Femur (tissue), 1 donor: ENCODE results near the gene TGFBR1.
"Not testable (repeated sequence)": the region's sequence is repeated elsewhere in the genome, so short reads cannot be mapped to it uniquely, and the experiment has no call there.

ENCODE experiments used
- DNase-seq: peaks from one replicate; pipeline ENCODE4 v3.0.0-alpha.2; 2017

The TGFBR1 gene

GRCh38 chr9:99192786-99193465 lies 88.0 kb downstream of the TGFBR1 start:
- no peak for DNase-seq

GRCh38 chr9:99193466-99193821 lies 88.5 kb downstream of the TGFBR1 start:
- DNase-seq: no peak

DNA sequence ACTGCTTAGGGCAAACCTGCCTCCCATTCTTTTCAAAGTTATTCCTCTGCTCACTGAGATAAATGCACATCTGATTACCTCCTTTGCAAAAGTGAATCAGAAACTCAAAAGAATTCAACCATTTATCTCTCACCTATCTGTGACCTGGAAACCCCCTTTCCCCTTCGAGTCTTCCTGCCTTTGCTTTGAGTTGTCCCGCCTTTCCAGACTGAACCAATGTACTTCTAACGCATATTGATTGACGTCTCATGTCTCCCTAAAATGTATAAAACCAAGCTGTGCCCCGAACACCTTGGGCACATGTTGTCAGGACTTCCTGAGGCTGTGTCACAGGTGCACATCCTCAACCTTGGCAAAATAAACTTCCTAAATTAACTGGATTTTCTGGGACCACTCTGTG lies 91.6 kb downstream of the TGFBR1 start:
- not testable (repeated sequence) for DNase-seq

DNA sequence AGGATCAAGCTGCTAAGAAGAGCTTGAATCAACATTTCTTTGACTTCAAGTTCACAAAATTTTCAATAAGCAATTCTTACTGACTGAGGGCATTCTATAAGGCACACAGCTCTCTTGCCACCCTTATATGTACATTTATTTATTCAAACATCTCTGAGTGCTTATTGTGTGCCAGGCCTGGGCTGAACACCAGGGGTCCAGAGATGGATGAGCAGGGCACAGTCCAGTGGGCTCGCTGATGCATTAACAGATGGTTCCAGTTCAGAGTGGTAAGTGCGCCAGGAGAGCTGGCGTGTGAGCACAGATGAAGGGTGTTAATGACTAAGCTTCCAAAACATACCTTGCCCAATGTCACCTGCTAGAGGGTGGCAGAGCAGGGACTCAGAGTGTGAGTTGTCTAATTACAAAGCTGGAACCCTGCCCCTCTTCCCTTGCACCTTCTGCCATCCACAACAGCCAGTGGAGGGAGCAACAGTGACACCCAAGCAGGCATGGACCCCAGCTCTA lies 92.3 kb downstream of the TGFBR1 start:
- DNase-seq: no peak

GRCh38 chr9:99197987-99198386 lies 93.1 kb downstream of the TGFBR1 start:
- DNase-seq: no peak

DNA sequence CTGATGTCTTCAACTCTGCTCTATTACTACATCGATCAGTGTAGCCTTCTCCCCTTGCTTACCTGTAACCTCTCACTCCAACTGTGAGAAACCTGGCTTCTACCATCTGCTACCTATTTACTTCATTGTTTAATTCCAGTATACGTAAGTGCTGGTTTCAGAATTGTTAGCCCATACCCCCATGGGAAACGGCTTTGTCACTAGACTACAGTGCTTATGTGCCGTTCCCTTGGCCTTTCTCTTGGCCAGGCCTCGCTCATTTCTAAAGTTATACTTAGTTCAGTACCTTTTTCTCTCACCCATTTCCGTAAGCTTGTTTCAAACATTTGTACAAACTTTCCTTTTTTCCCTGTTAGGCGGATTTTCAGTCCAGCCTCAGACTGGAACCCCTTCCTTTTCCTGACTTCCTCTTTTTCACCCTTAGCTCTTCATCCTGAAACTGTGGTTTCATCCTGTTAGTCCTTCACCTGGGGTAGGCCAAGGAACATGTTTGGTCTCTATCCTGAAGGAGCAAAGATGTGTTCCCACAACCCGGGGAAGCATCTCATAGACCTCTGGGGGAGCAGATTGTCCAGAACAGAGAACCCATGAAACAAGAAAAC lies 95.1 kb downstream of the TGFBR1 start:
- DNase-seq: no peak

DNA sequence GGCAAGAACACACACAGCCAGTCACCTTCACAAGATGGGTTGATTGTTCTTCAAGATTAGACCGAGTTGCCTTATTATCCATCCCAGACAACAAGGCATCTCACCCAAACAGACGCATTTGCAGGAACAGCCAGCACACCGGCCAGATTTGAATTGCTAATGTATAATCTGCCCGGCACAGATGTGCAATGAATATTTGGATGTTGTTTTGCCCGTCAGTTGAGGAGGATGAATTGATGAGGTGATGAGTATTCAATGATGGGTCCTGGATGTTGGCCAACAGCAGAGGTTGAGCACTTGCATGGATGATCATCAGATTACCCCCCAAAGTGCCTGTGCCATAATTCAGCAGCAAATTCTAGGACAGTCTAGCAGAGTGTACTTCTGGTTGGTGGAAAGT lies 96.7 kb downstream of the TGFBR1 start:
- no peak for DNase-seq
